CD4-positive, alpha-beta T cell treated with Interleukin-6 at 100 ng/mL for 8 hours (primary cell): ENCODE data around the gene HNRNPL.
"Not testable (repeated sequence)": the region's sequence is repeated elsewhere in the genome, so short reads cannot be mapped to it uniquely, and the experiment has no call there.

Experiments
- DNase-seq: peaks from one replicate; pipeline ENCODE4 v3.0.0-alpha.2; 2020; ENCODE audit warnings: mixed read lengths, low spot score

Gene HNRNPL

DNA sequence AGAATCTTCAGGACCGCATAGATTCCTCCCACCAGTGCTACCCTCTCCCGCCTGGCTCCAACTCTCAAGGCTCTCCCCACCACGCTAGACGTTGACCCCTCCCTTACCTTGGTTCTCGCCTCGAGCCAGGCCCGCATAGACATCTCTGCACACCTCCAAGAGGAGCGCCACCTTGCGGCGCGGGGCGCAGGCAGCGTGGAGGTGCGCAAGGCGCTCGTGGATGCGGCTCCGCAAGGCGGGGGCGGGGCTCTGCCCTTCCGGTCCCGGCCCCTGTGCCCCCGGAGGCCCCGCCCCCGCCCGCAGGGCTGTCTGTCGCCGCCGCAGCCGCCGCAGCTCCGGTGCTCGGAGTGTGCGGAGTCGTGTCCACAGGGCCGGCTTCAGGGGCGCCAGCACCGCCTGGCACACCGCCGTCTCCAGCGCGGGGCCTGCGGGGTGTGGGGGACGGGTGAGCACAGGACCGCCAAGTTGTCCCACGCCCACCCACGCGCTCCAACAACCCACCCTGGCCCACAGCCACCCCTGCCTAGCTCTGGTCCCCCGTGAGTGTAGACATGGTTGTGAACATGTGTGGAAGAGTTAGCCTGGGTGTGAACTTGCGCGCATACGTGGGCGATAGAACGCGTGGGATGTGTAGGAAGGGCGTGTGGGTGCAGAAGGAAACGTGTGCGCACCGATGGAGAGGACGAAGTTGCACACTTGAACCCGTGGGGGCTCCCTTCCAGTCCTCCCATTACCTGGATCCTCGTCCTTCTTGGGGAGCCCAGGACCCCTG, 20.2 kb upstream of the HNRNPL start:
- DNase-seq, result peak; percentile 95

DNA sequence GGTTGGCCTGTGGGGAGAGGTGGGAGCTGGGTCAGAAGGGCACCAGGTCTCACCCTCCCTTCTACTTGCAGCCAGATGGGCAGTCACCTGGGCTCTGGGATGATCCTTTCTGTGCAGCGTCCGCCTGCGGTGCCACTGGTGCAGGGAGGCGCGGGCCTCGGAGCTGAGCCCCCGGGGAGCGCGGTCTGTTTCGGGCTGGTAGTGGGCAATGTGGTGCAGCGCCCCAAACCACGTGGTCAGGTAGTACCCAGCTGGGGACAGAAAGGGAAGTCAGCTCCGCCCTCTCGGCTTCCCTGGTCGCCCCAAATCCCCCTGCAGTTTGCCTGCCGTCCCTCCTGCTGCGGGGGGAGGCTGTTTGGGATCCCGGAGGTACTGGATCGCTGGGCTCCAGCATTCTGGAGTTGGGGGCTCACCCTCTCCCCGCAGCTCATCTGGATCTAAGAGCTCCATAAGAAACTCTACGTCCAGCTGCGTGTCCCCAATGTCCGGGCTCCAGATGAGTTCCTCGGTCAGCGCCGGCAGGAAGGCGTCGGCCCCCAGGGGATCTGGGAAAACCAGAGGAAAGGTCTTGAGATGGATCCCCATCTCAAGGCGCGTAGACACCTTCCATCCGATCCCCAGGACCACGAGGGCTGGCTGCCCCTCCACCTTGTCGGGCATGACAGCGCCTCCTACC, 19.5 kb upstream of the HNRNPL start:
- DNase-seq, result peak; percentile 34

DNA sequence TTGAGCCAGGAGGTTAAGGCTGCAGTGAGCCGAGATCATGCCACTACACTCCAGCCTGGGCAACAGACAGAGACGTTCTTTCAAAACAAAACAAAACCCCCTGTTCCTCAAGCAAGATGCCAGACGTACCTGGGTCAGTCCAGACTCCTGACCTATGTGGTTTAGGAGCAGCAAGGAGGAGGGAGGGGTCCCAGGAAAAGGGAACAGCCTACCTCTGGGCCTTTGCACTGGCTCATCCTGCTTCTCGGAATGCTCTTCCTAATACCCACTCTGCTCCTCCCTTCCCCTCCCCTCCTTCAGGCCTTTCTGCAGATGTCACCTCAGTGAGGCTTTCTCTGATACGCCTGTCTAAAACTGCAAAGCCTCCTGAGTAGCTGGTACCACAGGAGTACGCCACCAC, 18.8 kb upstream of the HNRNPL start:
- no peak for DNase-seq

DNA sequence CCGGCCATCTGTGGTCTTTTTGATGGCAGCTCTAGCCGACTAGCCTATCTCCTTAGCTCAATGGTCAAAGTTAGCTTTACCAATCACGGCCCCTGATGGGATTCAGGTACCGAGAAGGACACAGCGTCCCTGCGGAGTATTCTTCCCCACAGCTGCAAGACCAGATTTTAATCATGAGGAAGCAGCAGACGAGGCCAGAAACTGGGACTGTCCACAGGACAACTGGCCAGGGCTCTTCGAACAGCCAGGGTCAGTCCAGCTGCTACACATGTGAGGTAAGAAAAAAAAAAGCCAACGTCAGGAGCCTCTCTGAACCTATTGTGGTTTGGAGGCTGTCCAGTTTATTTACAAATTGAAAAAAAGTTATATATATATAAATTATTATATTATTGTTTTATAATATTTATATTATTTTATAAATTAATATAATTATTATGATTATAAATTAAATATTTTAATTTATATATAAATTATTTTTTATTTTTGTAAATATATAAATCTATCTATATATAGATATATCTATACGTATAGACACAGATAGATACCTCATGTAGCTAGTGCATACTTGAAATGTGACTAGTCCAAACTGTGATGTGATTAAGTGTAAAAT, 17.5 kb upstream of the HNRNPL start:
- DNase-seq, result no peak

DNA sequence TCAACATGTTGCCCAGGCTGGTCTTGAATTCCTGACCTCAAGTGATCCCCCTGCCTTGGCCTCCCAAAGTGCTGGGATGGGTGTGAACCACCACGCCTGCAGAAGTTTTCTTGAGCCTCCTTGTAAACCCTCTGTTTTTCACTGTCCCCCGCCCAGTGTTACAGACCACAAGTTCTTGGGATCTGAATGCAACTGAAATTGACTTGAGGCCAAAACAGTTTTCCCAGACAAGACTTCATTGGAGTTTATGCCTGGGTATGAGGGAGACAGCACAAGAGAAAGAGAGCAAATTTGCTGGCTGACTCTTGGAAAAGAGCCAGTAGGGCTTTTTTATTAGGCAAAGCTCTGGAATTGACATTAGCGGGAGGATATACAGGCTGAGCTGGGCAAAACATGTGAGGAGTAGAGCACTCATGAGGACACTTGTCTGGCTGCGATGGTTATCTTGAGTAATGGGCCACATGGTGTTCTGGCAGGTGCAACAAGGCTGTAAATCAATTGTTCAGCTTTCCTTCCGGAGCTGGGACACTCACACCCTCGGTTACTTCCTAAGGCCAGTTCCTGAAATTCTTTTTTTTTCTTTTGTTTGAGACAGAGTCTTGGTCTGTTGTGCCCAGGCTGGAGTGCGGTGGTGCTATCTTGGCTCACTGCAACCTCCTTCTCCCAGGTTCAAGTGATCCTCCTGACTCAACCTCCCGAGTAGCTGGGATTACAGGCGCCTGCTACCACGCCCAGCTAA, 12.7 kb upstream of the HNRNPL start:
- no peak for DNase-seq

DNA sequence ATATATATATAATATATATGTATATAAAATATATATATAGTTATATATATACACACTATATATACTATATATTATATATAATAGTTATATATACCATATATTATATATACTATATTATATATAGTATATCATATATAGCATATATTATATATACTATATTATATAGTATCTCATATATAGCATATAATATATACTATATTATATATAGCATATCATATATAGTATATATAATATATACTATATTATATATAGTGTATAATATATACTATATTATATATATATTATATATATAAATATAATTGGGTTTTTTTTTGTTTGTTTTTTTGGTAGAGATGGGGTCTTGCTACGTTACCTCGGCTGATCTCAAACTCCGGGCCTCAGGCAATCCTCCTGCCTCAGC, 11.6 kb upstream of the HNRNPL start:
- no peak for DNase-seq

DNA sequence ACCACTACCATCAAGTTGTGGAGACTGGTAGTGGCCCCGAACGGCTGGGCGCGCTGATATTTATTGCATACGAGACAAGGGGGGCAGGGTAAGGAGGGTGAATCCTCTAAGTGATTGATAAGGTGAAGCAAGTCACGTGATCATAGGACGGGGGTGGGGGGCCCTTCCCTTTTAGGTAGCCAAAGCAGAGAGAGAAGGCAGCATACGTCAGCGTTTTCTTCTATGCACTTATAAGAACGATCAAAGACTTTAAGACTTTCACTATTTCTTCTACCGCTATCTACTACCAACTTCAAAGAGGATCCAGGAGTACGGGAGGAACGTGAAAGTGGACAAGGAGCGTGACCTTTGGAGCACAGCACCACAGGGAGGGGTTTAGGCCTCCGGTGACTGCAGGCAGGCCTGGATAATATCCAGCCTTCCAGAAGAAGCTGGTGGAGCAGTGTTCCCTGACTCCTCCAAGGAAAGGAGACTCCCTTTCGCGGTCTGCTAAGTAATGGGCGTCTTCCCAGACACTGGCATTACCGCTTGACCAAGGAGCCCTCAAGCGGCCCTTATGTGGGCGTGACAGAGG, 9.9 kb upstream of the HNRNPL start:
- not testable (repeated sequence) for DNase-seq

DNA sequence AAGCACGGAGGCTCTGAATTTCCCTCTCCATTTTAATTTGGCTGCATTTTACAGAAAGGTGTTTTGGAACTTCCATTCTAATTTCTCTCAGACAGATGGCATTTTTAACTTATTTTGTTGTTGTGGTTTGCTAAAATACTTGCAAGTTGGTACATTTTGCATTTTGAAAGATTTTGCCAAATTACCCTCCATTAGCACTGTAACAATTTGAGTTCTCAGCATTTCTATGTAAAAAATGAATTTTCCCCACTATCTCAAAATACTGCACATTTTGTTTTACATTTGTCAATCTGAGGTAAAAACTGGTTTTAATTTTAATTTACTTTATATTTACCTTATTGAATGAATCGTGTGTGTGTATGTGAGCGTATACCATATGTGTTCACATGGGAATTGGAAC, 7.0 kb upstream of the HNRNPL start:
- no peak for DNase-seq

DNA sequence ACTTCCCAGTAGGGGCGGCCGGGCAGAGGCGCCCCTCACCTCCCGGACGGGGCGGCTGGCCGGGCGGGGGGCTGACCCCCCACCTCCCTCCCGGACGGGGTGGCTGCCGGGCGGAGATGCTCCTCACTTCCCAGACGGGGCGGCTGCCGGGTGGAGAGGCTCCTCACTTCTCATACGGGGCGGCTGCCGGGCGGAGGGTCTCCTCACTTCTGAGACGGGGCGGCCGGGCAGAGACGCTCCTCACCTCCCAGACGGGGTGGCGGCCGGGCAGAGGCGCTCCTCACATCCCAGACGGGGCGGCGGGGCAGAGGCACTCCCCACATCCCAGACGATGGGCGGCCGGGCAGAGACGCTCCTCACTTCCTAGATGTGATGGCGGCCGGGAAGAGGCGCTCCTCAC, 6.0 kb upstream of the HNRNPL start:
- DNase-seq, result not testable (repeated sequence)

DNA sequence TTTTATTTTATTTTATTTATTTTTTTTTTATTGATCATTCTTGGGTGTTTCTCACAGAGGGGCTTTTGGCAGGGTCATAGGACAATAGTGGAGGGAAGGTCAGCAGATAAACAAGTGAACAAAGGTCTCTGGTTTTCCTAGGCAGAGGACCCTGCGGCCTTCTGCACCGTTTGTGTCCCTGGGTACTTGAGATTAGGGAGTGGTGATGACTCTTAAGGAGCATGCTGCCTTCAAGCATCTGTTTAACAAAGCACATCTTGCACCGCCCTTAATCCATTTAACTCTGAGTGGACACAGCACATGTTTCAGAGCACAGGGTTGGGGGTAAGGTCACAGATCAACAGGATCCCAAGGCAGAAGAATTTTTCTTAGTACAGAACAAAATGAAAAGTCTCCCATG, 5.2 kb upstream of the HNRNPL start:
- not testable (repeated sequence) for DNase-seq

DNA sequence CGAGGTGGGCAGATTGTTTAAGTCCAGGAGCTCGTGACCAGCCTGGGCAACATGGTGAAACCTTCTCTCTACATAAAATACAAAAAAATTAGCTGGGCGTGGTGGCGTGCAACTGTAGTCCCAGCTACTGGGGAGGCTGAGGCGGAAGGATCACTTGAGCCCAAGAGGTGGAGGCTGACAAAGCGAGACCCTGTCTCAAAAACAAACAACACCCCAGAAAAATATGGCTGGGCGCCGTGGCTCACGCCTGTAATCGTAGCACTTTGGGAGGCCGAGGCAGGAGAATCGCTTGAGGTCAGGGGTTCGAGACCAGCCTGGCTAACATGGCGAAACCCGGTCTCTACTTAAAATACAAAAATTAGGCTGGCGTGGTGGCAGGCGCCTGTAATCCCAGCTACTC, 3.4 kb upstream of the HNRNPL start:
- DNase-seq, result no peak

DNA sequence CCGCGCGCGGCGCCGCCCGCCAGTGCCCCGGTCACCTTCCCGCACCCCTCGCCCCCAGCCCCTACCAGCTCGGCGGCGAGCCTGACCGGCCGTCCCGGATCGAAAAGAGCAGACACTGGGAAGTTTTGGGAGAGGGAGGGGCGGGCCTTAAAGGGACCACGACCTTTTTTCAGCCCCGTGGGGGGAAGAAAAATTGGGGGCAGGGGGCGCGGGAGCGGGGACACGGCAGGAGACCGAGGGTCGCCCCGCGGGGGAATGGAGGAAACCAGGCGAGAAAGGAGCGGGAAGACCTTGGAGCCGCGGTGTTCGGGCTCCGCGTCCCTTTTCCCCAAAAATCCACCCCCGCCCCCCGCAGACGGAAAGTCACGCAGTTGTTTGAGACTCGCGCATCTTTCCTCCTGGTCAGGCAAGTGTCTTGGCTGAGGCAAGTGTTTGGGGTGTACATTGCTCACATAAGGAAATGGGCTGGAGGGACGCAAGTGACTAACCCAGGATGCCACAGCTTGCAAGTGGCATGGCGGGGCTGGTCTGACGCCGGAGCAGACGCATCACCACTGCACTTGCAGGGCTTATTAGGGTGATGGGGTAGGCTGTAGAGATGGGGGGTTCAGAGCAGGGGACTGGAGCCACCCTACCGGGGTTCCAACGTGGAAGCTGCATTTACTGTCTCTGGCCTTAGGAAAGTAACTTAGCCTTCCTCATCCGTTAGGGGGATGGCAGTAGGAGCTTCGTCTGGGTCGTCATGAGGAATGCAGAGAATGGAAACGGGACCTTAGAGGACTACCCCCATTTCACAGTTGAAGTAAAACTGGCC, 2.7 kb upstream of the HNRNPL start:
- DNase-seq, result peak; percentile 59

DNA sequence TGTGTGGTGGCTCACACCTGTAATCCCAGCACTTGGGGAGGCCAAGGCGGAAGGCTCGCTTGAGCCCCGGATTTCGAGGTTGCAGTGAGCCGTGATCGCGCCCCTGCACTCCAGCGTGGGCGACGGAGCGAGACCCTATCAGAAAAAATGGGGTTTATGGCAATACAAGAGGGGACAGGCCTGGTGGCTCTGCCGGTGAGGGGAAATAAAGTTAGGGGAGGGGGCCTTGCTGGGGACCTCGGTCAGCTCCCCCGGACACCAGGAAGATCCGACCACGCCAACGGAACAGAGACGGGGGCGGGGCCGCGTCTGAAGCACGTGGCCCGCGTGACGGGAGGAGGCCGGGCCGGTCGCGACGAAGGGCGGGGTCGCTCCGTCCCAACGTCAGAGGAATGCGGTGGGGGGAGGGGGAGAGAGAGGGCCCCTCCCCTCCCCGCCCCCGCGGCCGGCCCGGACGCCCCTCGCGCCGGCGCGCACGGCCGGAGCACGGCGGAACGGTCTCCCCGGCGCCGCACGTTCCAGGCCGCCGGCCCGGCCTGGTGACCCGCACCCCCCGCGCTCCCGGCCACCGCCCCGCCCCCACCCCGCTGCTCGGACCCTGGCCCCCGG, 1.9 kb upstream of the HNRNPL start:
- DNase-seq, result peak; percentile 90

DNA sequence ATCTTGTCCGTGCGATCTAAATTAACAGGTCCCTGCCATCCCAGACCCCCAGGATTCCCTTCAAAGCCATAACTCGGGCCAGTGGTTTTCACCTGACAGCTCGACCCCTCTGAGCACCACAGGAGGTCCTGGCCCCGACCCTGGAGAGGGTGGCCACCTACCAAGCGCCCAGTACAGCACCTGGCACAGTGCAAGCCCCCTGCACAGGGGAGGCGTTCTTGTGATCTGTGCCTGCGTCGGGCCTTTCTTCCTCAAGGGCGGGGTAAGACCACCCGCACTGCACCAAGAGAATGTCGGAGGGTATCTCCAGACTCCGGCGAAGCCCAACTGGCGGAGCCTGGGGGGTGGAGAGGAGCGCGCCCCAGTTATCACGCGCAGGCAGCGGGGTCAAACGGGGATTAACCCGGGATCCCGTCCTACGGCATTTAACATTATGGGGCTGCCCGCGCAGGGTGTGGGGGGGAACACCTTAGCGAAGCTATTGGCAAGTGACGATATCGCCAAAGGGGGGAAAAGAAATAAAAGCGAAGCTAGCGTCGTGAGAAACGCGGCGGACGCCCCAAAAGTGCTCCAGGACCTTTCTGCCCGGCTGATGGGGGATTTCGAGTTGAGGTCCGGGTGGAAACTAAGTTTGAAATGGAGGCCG, 1.3 kb upstream of the HNRNPL start:
- DNase-seq, result peak; percentile 17

DNA sequence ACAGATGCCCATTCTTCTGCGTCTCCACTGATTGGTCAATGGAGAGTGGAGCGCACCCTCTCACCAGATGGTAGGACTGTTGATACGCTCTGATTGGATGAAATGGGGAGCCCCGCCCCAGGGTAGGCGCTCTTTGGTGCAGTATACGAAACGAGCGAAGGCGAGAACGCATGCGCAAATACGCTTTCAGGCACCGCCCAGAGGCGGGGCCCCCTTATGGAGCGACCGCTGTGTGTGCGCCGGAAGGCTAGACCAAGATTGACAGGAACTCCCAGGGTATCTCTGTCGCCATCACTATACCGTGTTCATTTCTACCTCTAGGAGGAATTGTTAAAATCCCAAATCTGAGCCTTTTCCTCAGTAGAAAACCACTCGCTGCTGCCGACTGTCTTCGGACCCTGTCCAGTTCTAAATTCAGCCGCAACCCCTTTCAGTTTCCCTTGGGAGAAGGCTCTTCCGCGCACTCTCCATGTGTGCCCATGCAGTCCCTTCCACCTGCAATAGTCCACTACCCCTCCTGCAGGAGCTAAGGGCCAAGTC, 720 bp upstream of the HNRNPL start:
- peak; percentile 100 for DNase-seq

DNA sequence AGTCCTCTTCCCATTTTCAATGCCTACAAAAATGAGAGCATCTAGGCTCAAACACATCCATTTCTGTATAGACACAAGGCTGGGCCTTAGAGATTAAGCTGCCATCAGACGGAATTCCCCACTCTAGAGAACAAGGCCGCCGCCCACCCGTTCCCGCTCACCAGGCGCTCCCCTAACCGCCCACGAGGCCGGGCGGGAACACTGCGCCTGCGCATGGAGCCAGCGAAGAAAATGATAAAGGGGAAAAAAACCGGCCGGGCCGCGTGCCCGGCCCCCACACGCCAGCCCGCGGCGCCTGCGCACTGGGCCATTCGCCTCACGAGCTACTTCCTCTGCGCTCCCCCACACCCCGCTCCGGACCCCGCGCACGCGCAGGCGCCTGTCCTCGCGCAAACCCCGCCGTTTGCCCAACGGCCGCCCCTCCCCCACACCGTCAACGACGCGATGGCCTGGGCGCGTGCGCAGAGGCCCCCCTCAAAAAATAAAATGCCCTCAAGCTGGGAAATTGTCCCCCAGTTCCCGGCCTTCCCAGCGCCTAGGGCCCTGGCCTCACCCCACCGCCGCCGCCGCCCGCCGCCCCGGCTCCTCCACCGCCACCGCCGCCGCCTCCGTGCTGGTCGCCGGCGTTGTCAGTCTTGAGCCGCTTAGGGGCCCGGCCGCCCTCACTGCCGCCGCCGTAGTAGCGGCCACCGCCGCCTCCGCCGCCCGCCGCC, 483 bp downstream of the HNRNPL start:
- DNase-seq, result peak; percentile 98

DNA sequence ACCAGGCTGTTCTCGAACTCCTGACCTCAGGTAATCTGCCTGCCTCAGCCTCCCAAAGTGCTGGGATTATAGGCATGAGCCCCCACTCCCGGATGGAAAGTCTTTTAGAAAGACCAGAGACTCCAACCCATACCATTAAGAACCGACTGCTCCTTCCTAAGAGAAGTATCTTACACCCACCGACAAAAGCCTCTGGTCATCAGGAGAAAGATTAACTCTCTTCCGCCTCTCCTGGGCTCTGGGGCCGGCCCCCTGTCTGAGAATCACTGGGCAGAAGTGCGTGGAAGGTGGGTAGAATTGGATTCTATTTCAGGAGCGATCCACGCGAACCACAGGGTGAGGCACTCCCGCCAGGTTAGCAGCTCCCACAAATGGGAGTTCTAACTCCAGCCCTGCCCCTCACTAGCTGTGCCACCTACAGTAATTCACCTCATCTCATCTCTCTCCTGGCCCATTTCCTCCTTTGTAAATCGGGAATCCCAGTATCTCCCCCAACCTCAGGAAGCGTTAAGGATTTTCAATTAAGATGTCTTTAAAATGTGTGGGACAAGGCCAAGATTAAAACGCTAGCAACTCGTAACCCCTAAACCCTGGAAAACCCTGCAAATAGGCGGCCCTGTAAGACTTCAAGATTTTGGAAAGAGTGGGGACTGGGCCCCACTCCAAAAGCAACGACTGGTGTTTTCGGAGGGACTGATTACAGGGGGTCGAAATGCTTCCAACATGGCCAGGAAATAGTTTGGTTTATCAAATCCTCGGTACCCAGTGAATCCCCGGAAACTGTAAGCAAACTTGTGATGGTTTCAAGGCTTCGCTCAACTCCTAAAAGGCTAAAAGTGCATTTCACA, 1.3 kb downstream of the HNRNPL start:
- DNase-seq, result no peak

DNA sequence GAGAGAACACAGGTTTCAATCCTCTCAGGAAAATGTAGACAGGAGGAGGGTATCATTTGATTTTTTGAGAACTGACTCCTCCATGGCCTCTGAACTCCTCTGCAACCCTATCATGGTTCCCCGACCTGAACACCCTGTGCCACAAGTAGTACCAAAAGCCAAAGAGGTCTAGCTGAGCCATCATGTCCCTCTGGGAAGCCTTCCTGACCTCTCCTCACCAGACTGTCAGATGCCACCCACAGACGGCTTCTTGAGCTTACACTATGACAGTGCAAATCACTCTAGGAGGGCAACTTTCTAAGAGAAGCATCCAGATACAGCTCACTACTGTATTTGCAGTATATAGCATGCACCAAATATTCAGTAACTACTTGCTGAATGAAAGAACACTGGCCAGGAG, 3.7 kb downstream of the HNRNPL start:
- DNase-seq, result no peak
